ENCODE data around the gene TTLL4.

TTLL4 gene

DNA sequence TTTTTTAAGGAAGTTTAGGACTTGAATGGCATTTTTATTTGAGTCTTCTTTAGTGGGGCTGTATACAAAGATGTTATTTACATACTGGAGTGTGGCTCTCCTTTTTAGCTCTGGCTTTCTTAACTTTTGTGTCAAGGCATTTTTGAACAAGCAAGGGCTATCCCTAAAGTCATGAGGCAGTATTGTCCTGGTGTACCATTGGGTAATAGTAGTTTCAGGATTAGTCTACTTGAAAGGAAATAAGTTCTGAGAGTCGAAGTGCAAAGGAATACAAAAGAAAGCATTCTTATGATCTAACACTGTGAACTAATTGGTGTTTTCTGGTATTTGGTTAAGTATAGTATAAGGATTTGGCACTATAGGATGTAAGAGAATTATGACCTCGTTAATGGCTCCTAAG, 69.4 kb downstream of the TTLL4 start:
- FAIRE-seq, result no peak

GRCh38 chr2:218780851-218781690, 70.4 kb downstream of the TTLL4 start:
- TF ChIP-seq TAF1 (IDR thresholded peaks at IDR 0.05; ENCODE audit: low read depth, low read length) (no peak), SPI1 (IDR thresholded peaks at IDR 0.05; ENCODE audit: low read depth, low read length) (no peak), PAX5 (IDR thresholded peaks at IDR 0.05; ENCODE audit: insufficient read depth, low read length, severe bottlenecking) (no peak), POLR2A (IDR thresholded peaks at IDR 0.05; ENCODE audit: low read depth, low read length) (no peak), POU2F2 (IDR thresholded peaks at IDR 0.05; ENCODE audit: low read depth, low read length) (no peak), POLR2AphosphoS5 (IDR thresholded peaks at IDR 0.05; ENCODE audit: low read depth, low read length) (no peak)
- DNase-seq (ENCODE audit: insufficient read length, low spot score) (no peak), FAIRE-seq (no peak)

More for the DNA sequence above, 69.4 kb downstream of the TTLL4 start:
- TF ChIP-seq POLR2AphosphoS5 (IDR thresholded peaks at IDR 0.05; ENCODE audit: low read depth, low read length), result no peak
- TF ChIP-seq POU2F2 (IDR thresholded peaks at IDR 0.05; ENCODE audit: low read depth, low read length), result no peak
- no peak for TF ChIP-seq SPI1 (IDR thresholded peaks at IDR 0.05; ENCODE audit: low read depth, low read length)
- no peak for TF ChIP-seq PAX5 (IDR thresholded peaks at IDR 0.05; ENCODE audit: insufficient read depth, low read length, severe bottlenecking)
- no peak for TF ChIP-seq POLR2A (IDR thresholded peaks at IDR 0.05; ENCODE audit: low read depth, low read length)
- no peak for DNase-seq (ENCODE audit: insufficient read length, low spot score)

DNA sequence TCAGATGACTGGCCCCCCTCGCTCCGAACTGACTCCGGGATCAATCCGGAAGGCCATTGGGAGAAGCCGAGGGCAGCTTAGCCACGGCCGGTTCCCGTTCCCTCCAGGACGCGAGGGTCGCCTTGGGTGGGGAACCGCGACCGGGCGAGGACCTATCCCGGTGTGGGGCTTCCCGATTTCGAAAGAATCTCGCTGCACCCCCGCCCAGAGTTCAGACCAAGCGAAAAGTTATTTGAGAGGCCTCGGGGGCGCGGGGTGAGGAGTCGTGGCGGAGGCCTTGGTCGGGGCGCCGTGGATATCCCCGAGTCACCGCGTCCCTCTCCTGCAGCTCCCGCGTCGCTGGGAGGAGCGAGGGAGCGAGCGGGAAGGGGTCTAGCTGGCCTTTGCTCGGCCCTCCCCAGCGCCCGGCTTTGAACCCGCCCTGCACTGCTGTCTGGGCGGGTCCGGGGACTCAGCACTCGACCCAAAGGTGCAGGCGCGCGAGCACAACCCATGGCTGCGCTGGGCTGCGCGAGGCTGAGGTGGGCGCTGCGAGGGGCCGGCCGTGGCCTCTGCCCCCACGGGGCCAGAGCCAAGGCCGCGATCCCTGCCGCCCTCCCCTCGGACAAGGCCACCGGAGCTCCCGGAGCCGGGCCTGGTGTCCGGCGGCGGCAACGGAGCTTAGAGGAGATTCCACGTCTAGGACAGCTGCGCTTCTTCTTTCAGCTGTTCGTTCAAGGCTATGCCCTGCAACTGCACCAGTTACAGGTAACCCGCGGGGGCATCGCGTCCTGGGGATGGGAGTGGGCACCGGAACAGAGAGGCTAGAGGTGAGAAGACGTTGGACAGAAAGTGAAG, 71.3 kb downstream of the TTLL4 start, which contains the start of gene CYP27A1:
Gene CYP27A1, plus strand, starts transcription at position 457 of the 837 bp plus-strand sequence. Its CDS starts 36 bp downstream, at position 493.
- no peak for TF ChIP-seq POLR2A (IDR thresholded peaks at IDR 0.05; ENCODE audit: low read depth, low read length)
- TF ChIP-seq PAX5 (IDR thresholded peaks at IDR 0.05; ENCODE audit: insufficient read depth, low read length, severe bottlenecking), result no peak
- TF ChIP-seq TAF1 (IDR thresholded peaks at IDR 0.05; ENCODE audit: low read depth, low read length), result no peak
- no peak for TF ChIP-seq SPI1 (IDR thresholded peaks at IDR 0.05; ENCODE audit: low read depth, low read length)
- no peak for TF ChIP-seq POU2F2 (IDR thresholded peaks at IDR 0.05; ENCODE audit: low read depth, low read length)
- no peak for TF ChIP-seq POLR2AphosphoS5 (IDR thresholded peaks at IDR 0.05; ENCODE audit: low read depth, low read length)
- DNase-seq (ENCODE audit: insufficient read length, low spot score) (peak; percentile 43), FAIRE-seq (no peak)

DNA sequence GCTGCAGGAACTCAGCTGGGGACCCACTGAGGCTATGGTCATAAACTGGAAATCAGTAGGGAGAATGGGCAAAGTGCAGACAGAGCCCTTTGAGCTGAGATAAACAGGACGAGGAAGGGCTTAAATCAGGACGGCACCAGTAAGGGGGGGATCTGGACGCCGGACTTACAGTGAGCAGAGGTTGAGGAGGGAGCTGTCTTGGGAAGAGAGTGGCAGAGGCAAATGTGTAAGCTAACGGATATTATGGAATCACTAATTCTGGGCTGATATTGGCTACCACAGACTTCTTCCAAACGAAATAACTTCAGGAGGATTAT, 71.9 kb downstream of the TTLL4 start:
- no peak for TF ChIP-seq POLR2AphosphoS5 (IDR thresholded peaks at IDR 0.05; ENCODE audit: low read depth, low read length)
- TF ChIP-seq POU2F2 (IDR thresholded peaks at IDR 0.05; ENCODE audit: low read depth, low read length), result no peak
- no peak for TF ChIP-seq POLR2A (IDR thresholded peaks at IDR 0.05; ENCODE audit: low read depth, low read length)
- TF ChIP-seq SPI1 (IDR thresholded peaks at IDR 0.05; ENCODE audit: low read depth, low read length), result no peak
- TF ChIP-seq TAF1 (IDR thresholded peaks at IDR 0.05; ENCODE audit: low read depth, low read length), result no peak
- TF ChIP-seq PAX5 (IDR thresholded peaks at IDR 0.05; ENCODE audit: insufficient read depth, low read length, severe bottlenecking), result no peak

DNA sequence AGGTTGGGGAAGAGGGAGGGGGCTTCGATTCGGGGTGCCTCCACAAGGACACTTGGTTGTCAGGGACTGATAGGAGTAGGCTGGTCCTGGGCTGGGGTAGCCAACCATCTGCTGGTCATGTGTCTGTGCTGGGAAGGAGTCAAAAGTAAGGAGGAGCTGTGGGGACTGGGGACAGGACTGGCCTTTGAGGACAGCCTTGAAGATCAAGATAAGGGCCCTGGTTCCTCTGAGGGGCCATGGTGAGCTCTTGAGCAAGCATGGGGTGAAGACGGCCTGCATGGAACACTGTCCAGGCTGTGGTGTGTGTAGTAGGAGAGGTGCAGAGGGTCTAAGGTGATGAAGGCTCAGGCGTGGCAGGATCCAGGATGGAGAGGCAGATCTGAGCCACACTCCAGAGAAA, 73.1 kb downstream of the TTLL4 start:
- TF ChIP-seq TAF1 (IDR thresholded peaks at IDR 0.05; ENCODE audit: low read depth, low read length) (no peak), PAX5 (IDR thresholded peaks at IDR 0.05; ENCODE audit: insufficient read depth, low read length, severe bottlenecking) (no peak), POU2F2 (IDR thresholded peaks at IDR 0.05; ENCODE audit: low read depth, low read length) (no peak), POLR2A (IDR thresholded peaks at IDR 0.05; ENCODE audit: low read depth, low read length) (no peak), POLR2AphosphoS5 (IDR thresholded peaks at IDR 0.05; ENCODE audit: low read depth, low read length) (no peak), SPI1 (IDR thresholded peaks at IDR 0.05; ENCODE audit: low read depth, low read length) (no peak)
- DNase-seq (ENCODE audit: insufficient read length, low spot score) (no peak), FAIRE-seq (no peak)

More for the DNA sequence above, 71.9 kb downstream of the TTLL4 start:
- no peak for FAIRE-seq
- DNase-seq (ENCODE audit: insufficient read length, low spot score), result no peak

GRCh38 chr2:218785103-218785502, 74.5 kb downstream of the TTLL4 start:
- DNase-seq (ENCODE audit: insufficient read length, low spot score) (no peak), FAIRE-seq (no peak)
- TF ChIP-seq TAF1 (IDR thresholded peaks at IDR 0.05; ENCODE audit: low read depth, low read length), result no peak
- TF ChIP-seq POLR2A (IDR thresholded peaks at IDR 0.05; ENCODE audit: low read depth, low read length), result no peak
- TF ChIP-seq POLR2AphosphoS5 (IDR thresholded peaks at IDR 0.05; ENCODE audit: low read depth, low read length), result no peak
- no peak for TF ChIP-seq PAX5 (IDR thresholded peaks at IDR 0.05; ENCODE audit: insufficient read depth, low read length, severe bottlenecking)
- TF ChIP-seq SPI1 (IDR thresholded peaks at IDR 0.05; ENCODE audit: low read depth, low read length), result no peak
- TF ChIP-seq POU2F2 (IDR thresholded peaks at IDR 0.05; ENCODE audit: low read depth, low read length), result no peak

DNA sequence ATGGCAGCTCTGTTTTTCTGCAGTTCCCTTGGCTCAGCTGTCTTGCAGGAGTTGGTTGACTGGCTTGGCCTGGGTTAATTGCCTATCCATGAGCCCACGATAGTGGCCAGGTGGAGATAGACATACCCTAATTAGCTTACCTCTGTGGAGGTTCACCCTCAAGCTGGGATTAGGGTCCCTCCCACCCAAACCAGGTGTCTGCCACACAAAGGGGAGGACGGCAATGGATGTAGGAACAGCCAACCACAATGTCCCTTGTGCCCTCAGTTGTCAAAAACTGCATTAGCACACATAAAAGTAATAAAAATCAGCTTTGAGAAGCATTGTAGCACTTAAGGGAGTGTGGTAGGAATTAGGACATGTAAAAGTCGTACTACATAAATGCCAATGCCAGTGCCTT, 75.5 kb downstream of the TTLL4 start:
- FAIRE-seq (no peak), DNase-seq (ENCODE audit: insufficient read length, low spot score) (no peak)
- TF ChIP-seq PAX5 (IDR thresholded peaks at IDR 0.05; ENCODE audit: insufficient read depth, low read length, severe bottlenecking), result no peak
- no peak for TF ChIP-seq POU2F2 (IDR thresholded peaks at IDR 0.05; ENCODE audit: low read depth, low read length)
- TF ChIP-seq POLR2A (IDR thresholded peaks at IDR 0.05; ENCODE audit: low read depth, low read length), result no peak
- TF ChIP-seq TAF1 (IDR thresholded peaks at IDR 0.05; ENCODE audit: low read depth, low read length), result no peak
- TF ChIP-seq SPI1 (IDR thresholded peaks at IDR 0.05; ENCODE audit: low read depth, low read length), result no peak
- TF ChIP-seq POLR2AphosphoS5 (IDR thresholded peaks at IDR 0.05; ENCODE audit: low read depth, low read length), result no peak

DNA sequence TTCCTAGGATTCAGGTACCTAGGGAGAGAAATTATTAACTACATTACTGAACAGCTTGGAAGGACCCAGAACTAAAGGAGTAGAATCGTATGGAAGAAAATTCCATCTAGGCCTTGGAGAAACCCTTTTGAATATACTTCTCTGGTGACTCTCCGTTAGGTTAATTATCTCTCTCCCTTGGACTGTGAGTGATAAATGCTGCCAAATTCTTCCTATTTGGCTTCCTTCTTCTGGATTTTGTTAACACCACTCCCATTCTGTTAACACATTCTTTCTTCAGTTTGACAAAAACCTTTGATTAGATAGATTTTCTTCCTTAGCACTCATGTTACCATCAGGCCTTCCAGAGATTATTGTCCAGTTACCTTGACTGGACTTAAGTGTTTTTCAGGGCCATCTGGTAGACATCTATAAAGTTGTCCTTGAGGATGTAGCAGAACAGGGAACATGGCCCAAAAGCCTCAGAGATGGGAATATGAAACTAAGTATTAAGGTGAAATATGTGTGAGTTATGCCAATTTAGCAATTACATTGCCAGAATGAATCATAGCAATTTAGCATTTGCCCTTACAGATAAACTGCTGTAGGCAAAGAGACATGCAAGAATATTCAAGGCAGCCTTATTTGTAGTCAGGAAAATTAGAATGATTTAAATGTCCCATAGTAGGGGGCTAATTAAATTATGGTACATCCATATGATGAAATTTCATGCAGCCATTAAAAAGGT, 78.1 kb downstream of the TTLL4 start:
- FAIRE-seq (no peak), DNase-seq (ENCODE audit: insufficient read length, low spot score) (no peak)
- TF ChIP-seq POU2F2 (IDR thresholded peaks at IDR 0.05; ENCODE audit: low read depth, low read length) (no peak), PAX5 (IDR thresholded peaks at IDR 0.05; ENCODE audit: insufficient read depth, low read length, severe bottlenecking) (no peak), POLR2AphosphoS5 (IDR thresholded peaks at IDR 0.05; ENCODE audit: low read depth, low read length) (no peak), TAF1 (IDR thresholded peaks at IDR 0.05; ENCODE audit: low read depth, low read length) (no peak), POLR2A (IDR thresholded peaks at IDR 0.05; ENCODE audit: low read depth, low read length) (no peak)

All from GM12891 (cell line).